Upper lobe of left lung (tissue), 6 donors: ENCODE measurements around the gene DLG4. TPM values are rescaled to one million over a fixed set of nuclear protein-coding genes. Genes with fewer than 3 reads are reported as not detected.
"Not testable (repeated sequence)": the region's sequence is repeated elsewhere in the genome, so short reads cannot be mapped to it uniquely, and the experiment has no call there.

Source experiments
- ATAC-seq, 2 donors: fragments of 200-7000 bp; cut with Tn5 transposase; one replicate each; pipeline ENCODE4 v1.9.1; 2022; ENCODE audit warnings: mild to moderate bottlenecking in 2 of 2, moderate library complexity in 2 of 2; ENCODE audit not compliant: low FRiP score in 2 of 2
- DNase-seq, 2 donors: peaks; one replicate each; pipeline ENCODE4 v3.0.0-alpha.2; 2019 to 2020
- H3K27ac ChIP-seq, 4 donors: fragments of 200-600 bp; sonication (generic); one replicate each; pipeline ENCODE4 v1.5.1; 2016 to 2019
- H3K27me3 ChIP-seq, 4 donors: fragments of 200-600 bp; sonication (generic); one replicate each; pipeline ENCODE4 v1.5.1; 2017 to 2019
- H3K36me3 ChIP-seq, 4 donors: fragments of 200-600 bp; sonication (generic); one replicate each; pipeline ENCODE4 v1.5.1; 2016 to 2019
- H3K4me1 ChIP-seq, 4 donors: fragments of 200-600 bp; sonication (generic); one replicate each; pipeline ENCODE4 v1.5.1; 2018 to 2019
- H3K4me3 ChIP-seq, 4 donors: fragments of 200-600 bp; sonication (generic); one replicate each; pipeline ENCODE4 v1.5.1; 2017 to 2019; ENCODE audit warnings: mild to moderate bottlenecking in 2 of 4, moderate library complexity in 1 of 4
- H3K9me3 ChIP-seq, 4 donors: fragments of 200-600 bp; sonication (generic); one replicate each; pipeline ENCODE4 v1.5.1; 2018 to 2019
- CTCF ChIP-seq, 6 experiments: fragments of 450-650 bp in 4 of 6; fragments of 200-600 bp in 2 of 6; sonication (generic) in 2 of 6; IDR thresholded peaks; one replicate each; pipeline ENCODE4 v1.5.1; 2016 to 2019; ENCODE audit warnings: antibody characterized with exemption in 6 of 6
- EP300 ChIP-seq, 4 donors: sonication (generic); formaldehyde crosslinking; IDR thresholded peaks; one replicate each; pipeline ENCODE4 v1.5.1; 2017; ENCODE audit warnings: antibody characterized with exemption in 4 of 4, control low read depth in 2 of 4
- POLR2A ChIP-seq, 4 donors: fragments of 450-650 bp; IDR thresholded peaks; one replicate each; pipeline ENCODE4 v1.5.1; 2016 to 2017; ENCODE audit warnings: antibody characterized with exemption in 4 of 4, mild to moderate bottlenecking in 2 of 4
- POLR2AphosphoS5 ChIP-seq, 2 donors: sonication (generic); formaldehyde crosslinking; IDR thresholded peaks; one replicate each; pipeline ENCODE4 v1.5.1; 2017; ENCODE audit warnings: antibody characterized with exemption in 2 of 2
- WGBS, 2 donors: methylation state at CpG; one replicate each; pipeline ENCODE4 v1.1.5; 2017 to 2018; 5-methylcytosine and 5-hydroxymethylcytosine counted together
- total RNA-seq, 6 donors: library from RNA; depleted of rRNA in 4 of 6; stranded (reverse); fragments of >200 nt in 4 of 6; gene quantifications; one replicate each; pipeline versions ENCODE4 v1.1.0 to v1.2.1, GENCODE V29; 2016 to 2021
- donor health status: DM: no; HTN: no; CAD: no; lungs with moderate emphysema.
- donor health status: DM: no; HTN: yes; CAD: no; lungs with severe emphysema.

Gene DLG4
- total RNA-seq, 6 donors from 2014 or later: 10.5 to 32.5 (median 19.4) TPM

- Histone ChIP-seq H3K4me1 (peaks cover 31 to 37% (median 33%) of the 10 kb centered on the region in 4 donors), H3K27ac (peak overlapping the region in 3 of 4 donors; percentile 97 to 100 (median 98)), H3K9me3 (no peaks in the 10 kb centered on the region), H3K4me3 (peak overlapping the region in 3 of 4 donors; percentile 92 to 98 (median 96)), H3K36me3 (peaks cover 5 to 31% (median 28%) of the 10 kb centered on the region in 4 donors), H3K27me3 (no peaks in the 10 kb centered on the region)
- ATAC-seq (no peak), DNase-seq (no peak)
- 76 to 87% methylated on average over 7 of the region's 7 CpGs for WGBS, 2 donors
- no peak for TF ChIP-seq POLR2AphosphoS5 (IDR thresholded peaks at IDR 0.05)
- TF ChIP-seq CTCF (IDR thresholded peaks at IDR 0.05): no peak
- no peak for TF ChIP-seq POLR2A (IDR thresholded peaks at IDR 0.05)
- TF ChIP-seq EP300 (IDR thresholded peaks at IDR 0.05): no peak
Observed at GRCh38 chr17:7249830-7250229, 30.2 kb upstream of the DLG4 start.

GRCh38 chr17:7249214-7249613 is 29.6 kb upstream of the DLG4 start:
- ATAC-seq (no peak), DNase-seq (no peak)
- no peak for TF ChIP-seq CTCF (IDR thresholded peaks at IDR 0.05)
- no peak for TF ChIP-seq POLR2AphosphoS5 (IDR thresholded peaks at IDR 0.05)
- TF ChIP-seq POLR2A (IDR thresholded peaks at IDR 0.05): no peak
- TF ChIP-seq EP300 (IDR thresholded peaks at IDR 0.05): no peak
- WGBS, 2 donors: 85 to 86% methylated on average over 6 of the region's 6 CpGs
- Histone ChIP-seq H3K9me3 (no peaks in the 10 kb centered on the region), H3K4me1 (peaks cover 31 to 37% (median 33%) of the 10 kb centered on the region in 4 donors), H3K4me3 (peak overlapping the region in 1 of 4 donors; percentile 96), H3K27ac (no peak overlapping the region), H3K36me3 (peaks cover 3 to 31% (median 27%) of the 10 kb centered on the region in 4 donors), H3K27me3 (no peaks in the 10 kb centered on the region)

- 67 to 82% methylated on average over 4 of the region's 4 CpGs for WGBS, 2 donors
- no peak overlapping the region for H3K27ac ChIP-seq
- H3K36me3 ChIP-seq: peaks cover 0 to 33% (median 28%) of the 10 kb centered on the region in 4 donors
- H3K4me3 ChIP-seq: no peak overlapping the region
- ATAC-seq (no peak), DNase-seq (no peak)
- no peaks in the 10 kb centered on the region for H3K27me3 ChIP-seq
- H3K4me1 ChIP-seq: peaks cover 31 to 40% (median 34%) of the 10 kb centered on the region in 4 donors
- no peaks in the 10 kb centered on the region for H3K9me3 ChIP-seq
- TF ChIP-seq POLR2A (IDR thresholded peaks at IDR 0.05) (no peak), EP300 (IDR thresholded peaks at IDR 0.05) (no peak), CTCF (IDR thresholded peaks at IDR 0.05) (no peak), POLR2AphosphoS5 (IDR thresholded peaks at IDR 0.05) (no peak)
Observed at GRCh38 chr17:7248796-7249195, 29.2 kb upstream of the DLG4 start.

GRCh38 chr17:7246779-7247178 is 27.1 kb upstream of the DLG4 start:
- 91 to 97% methylated on average over 4 to 5 of the region's 5 CpGs for WGBS, 2 donors
- no peak for TF ChIP-seq EP300 (IDR thresholded peaks at IDR 0.05)
- TF ChIP-seq POLR2AphosphoS5 (IDR thresholded peaks at IDR 0.05): no peak
- Histone ChIP-seq H3K27me3 (no peaks in the 10 kb centered on the region), H3K9me3 (no peaks in the 10 kb centered on the region), H3K36me3 (peaks cover 0 to 33% (median 28%) of the 10 kb centered on the region in 4 donors), H3K4me1 (peaks cover 25 to 38% (median 29%) of the 10 kb centered on the region in 4 donors), H3K27ac (no peak overlapping the region), H3K4me3 (no peak overlapping the region)
- DNase-seq (no peak), ATAC-seq (no peak)

GRCh38 chr17:7243838-7244237 is 24.2 kb upstream of the DLG4 start:
- peaks cover 0 to 46% (median 36%) of the 10 kb centered on the region in 4 donors for H3K36me3 ChIP-seq
- not testable (repeated sequence) for ATAC-seq, DNase-seq, H3K9me3 ChIP-seq, H3K27me3 ChIP-seq
- peak overlapping the region in 2 of 4 donors; percentile 85 to 99 for H3K4me3 ChIP-seq
- WGBS, 2 donors: 84 to 85% methylated on average over 10 of the region's 10 CpGs
- peak overlapping the region; percentile 92 to 100 (median 97) for H3K27ac ChIP-seq
- H3K4me1 ChIP-seq: peaks cover 25 to 35% (median 29%) of the 10 kb centered on the region in 4 donors

- Histone ChIP-seq H3K27ac (peak overlapping the region; percentile 92 to 100 (median 97)), H3K36me3 (peaks cover 0 to 46% (median 36%) of the 10 kb centered on the region in 4 donors), H3K4me3 (peak overlapping the region in 3 of 4 donors; percentile 76 to 99 (median 85)), H3K9me3 (no peaks in the 10 kb centered on the region), H3K27me3 (no peaks in the 10 kb centered on the region), H3K4me1 (peaks cover 23 to 30% (median 26%) of the 10 kb centered on the region in 4 donors)
- ATAC-seq: no peak
- no peak for TF ChIP-seq CTCF (IDR thresholded peaks at IDR 0.05)
- TF ChIP-seq POLR2A (IDR thresholded peaks at IDR 0.05): no peak
- TF ChIP-seq EP300 (IDR thresholded peaks at IDR 0.05): no peak
- no peak for TF ChIP-seq POLR2AphosphoS5 (IDR thresholded peaks at IDR 0.05)
- no peak for DNase-seq
- 35 to 38% methylated on average over 2 of the region's 2 CpGs for WGBS, 2 donors
Observed at GRCh38 chr17:7243453-7243729, 23.8 kb upstream of the DLG4 start.
